Kidney epithelial cell (primary cell): ENCODE results near the gene LYZL1. TPM values are rescaled to one million over a fixed set of nuclear protein-coding genes. Genes with fewer than 3 reads are reported as not detected.

ENCODE experiments used
- DNase-seq: peaks from one replicate; pipeline ENCODE4 v3.0.0-alpha.2; 2010; ENCODE audit warnings: low read depth
- H3K27me3 ChIP-seq: 2 replicates; pipeline ENCODE4 v1.6.0; 2011; ENCODE audit warnings: low read length; ENCODE audit not compliant: control insufficient read depth, insufficient read depth
- H3K36me3 ChIP-seq: 2 replicates; pipeline ENCODE4 v1.5.1; 2011; ENCODE audit warnings: low read length; ENCODE audit not compliant: control insufficient read depth, insufficient read depth
- H3K4me3 ChIP-seq: 2 replicates; pipeline ENCODE4 v1.5.1; 2011; ENCODE audit warnings: low read depth, mild to moderate bottlenecking, control low read depth, low read length
- total RNA-seq: library from RNA; depleted of rRNA; stranded (reverse); fragments of >200 nt; gene quantifications from 2 replicates; pipeline ENCODE4 v1.2.3, GENCODE V29; 2015
- TF ChIP-seq, protein P1 (sequence below): IDR thresholded peaks from 2 replicates; pipeline ENCODE4 v1.5.1; 2011; ENCODE audit warnings: mild to moderate bottlenecking, moderate library complexity, low read length, control low read depth, inconsistent platforms; ENCODE audit not compliant: insufficient read depth, poor library complexity, severe bottlenecking

LYZL1 gene
- total RNA-seq, 1 donor from 2014 or later, result not detected

- no peak for DNase-seq
- Histone ChIP-seq H3K27me3 (no peaks in the 10 kb centered on the region), H3K4me3 (no peak overlapping the region), H3K36me3 (no peaks in the 10 kb centered on the region)
- TF ChIP-seq, protein P1, sequence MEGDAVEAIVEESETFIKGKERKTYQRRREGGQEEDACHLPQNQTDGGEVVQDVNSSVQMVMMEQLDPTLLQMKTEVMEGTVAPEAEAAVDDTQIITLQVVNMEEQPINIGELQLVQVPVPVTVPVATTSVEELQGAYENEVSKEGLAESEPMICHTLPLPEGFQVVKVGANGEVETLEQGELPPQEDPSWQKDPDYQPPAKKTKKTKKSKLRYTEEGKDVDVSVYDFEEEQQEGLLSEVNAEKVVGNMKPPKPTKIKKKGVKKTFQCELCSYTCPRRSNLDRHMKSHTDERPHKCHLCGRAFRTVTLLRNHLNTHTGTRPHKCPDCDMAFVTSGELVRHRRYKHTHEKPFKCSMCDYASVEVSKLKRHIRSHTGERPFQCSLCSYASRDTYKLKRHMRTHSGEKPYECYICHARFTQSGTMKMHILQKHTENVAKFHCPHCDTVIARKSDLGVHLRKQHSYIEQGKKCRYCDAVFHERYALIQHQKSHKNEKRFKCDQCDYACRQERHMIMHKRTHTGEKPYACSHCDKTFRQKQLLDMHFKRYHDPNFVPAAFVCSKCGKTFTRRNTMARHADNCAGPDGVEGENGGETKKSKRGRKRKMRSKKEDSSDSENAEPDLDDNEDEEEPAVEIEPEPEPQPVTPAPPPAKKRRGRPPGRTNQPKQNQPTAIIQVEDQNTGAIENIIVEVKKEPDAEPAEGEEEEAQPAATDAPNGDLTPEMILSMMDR, result no peak
These were observed 57.0 kb downstream of the LYZL1 start for GRCh38 chr10:29345910-29346209.

GRCh38 chr10:29346296-29347001 lies 57.6 kb downstream of the LYZL1 start:
- Histone ChIP-seq H3K27me3 (no peaks in the 10 kb centered on the region), H3K36me3 (no peaks in the 10 kb centered on the region), H3K4me3 (no peak overlapping the region)
- DNase-seq, result no peak
- TF ChIP-seq, protein P1, result no peak

DNA sequence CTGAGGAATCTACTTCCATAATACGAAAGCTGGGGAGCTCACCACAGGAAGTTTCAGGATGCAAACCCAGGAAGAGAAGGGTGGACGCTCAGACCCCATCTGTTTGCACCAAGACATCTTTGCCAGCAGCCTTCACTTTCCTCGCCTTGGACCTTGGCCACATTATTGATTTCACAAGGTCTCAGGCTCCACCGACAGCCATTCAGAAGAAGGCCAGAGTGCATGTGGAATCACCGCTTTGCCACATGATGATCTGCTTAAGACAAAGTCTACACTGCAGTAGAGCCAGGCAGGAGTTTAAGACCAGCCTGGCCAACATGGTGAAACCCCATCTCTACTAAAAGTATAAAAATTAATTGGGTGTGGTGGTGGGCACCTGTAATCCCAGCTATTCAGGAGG lies 60.0 kb downstream of the LYZL1 start:
- no peak for DNase-seq
- no peaks in the 10 kb centered on the region for H3K27me3 ChIP-seq
- H3K4me3 ChIP-seq, result no peak overlapping the region
- TF ChIP-seq, protein P1, result no peak
- no peaks in the 10 kb centered on the region for H3K36me3 ChIP-seq

GRCh38 chr10:29353305-29353704 lies 64.4 kb downstream of the LYZL1 start:
- H3K4me3 ChIP-seq, result no peak overlapping the region
- H3K27me3 ChIP-seq, result no peaks in the 10 kb centered on the region
- no peaks in the 10 kb centered on the region for H3K36me3 ChIP-seq
- no peak for DNase-seq
- TF ChIP-seq, protein P1, result no peak

- Histone ChIP-seq H3K36me3 (no peaks in the 10 kb centered on the region), H3K27me3 (no peaks in the 10 kb centered on the region), H3K4me3 (no peak overlapping the region)
- DNase-seq, result no peak
- TF ChIP-seq, protein P1, result no peak
These were observed 65.2 kb downstream of the LYZL1 start for GRCh38 chr10:29353887-29354561.
